GM12873 (cell line): Measurements from ENCODE around the gene PDE6A.

ENCODE experiments used
- TF ChIP-seq, protein P1 (sequence below): IDR thresholded peaks from 2 replicates; pipeline ENCODE4 v1.5.1; 2012; ENCODE audit warnings: low read depth, mild to moderate bottlenecking, moderate library complexity, low read length, control low read depth; ENCODE audit not compliant: insufficient read depth; ENCODE audit errors: missing control alignments

The PDE6A gene

DNA sequence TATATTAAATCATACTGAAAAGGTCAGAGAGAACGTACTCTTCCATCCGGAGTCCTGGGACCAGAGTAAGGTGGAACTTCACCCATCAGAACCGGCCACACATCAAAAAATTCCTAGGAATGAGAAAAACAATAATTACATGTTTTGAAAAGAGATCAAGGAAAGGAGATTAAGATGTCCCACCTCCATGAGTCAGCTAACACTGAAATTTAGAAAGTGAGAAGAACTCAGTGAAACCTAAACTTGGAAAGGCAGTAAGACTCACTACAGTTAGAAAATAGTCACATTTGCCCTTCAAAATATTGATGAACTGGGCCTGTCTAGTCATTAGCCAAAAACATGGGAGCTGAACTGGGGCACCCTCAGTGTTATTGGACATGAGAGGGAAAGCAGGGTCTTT lies 23.0 kb downstream of the PDE6A start:
- TF ChIP-seq, protein P1, sequence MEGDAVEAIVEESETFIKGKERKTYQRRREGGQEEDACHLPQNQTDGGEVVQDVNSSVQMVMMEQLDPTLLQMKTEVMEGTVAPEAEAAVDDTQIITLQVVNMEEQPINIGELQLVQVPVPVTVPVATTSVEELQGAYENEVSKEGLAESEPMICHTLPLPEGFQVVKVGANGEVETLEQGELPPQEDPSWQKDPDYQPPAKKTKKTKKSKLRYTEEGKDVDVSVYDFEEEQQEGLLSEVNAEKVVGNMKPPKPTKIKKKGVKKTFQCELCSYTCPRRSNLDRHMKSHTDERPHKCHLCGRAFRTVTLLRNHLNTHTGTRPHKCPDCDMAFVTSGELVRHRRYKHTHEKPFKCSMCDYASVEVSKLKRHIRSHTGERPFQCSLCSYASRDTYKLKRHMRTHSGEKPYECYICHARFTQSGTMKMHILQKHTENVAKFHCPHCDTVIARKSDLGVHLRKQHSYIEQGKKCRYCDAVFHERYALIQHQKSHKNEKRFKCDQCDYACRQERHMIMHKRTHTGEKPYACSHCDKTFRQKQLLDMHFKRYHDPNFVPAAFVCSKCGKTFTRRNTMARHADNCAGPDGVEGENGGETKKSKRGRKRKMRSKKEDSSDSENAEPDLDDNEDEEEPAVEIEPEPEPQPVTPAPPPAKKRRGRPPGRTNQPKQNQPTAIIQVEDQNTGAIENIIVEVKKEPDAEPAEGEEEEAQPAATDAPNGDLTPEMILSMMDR = no peak

DNA sequence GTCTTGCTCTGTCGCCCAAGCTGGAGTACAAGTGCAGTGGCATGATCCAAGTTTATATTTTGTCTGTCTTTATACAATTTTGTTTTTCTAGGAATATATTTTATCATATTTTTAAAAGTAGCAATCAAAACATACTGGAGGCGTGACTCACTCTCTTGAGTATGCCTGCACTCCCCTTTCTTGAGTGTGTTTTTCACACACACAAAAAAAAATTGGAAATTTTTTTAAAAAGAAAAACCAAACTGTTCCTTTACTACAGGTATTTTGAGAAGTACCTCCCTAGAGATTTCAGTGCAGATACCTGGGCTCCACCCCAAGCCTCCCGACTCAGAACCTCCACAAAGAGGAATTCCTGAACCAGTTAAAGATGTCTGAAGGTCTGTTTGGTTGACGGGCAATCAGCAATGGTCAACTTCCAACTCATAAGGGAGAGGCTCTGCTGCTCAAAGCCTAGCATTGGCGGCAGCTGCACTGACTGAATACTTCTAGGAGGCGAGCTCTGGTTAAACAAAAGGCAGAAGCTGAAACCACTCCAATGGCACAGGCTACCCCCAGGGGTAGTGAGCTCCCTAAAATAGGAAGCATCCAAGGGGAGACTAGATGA lies 27.4 kb downstream of the PDE6A start:
- TF ChIP-seq, protein P1 = no peak

DNA sequence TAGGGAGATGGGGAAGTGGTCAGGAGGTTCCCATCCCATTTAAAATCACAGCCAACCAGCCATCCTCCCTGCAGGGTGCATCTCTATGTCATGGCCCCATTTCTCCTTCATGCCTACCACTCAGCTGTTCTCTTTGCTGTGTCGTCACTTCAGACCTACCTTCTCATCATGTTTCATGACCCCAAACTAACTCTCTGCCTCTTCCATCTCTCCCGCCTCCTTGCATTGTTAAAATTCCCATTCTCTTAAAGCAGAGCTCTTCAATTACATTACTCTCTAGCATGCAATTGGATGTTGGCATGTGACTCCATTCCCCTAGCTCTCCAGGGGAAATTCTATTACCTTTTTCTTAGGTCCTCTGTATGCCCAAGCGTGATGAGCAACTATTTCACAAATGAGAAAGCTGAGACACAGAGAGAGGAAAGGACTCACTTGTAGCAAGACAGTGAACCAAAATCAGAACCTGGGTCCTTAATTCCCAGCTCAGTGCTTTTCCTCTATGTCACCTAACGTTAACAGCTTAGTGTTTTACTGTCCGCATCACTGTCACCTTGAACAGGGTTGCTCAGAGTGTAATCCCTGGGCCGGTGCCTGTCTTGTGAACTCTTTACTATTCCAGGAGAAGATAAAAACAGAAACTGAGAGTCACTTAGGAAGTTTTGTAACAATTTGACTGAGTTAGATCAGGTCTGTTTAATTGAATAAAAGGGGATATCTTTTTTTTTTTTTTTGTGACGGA lies 28.1 kb downstream of the PDE6A start:
- TF ChIP-seq, protein P1 = no peak

DNA sequence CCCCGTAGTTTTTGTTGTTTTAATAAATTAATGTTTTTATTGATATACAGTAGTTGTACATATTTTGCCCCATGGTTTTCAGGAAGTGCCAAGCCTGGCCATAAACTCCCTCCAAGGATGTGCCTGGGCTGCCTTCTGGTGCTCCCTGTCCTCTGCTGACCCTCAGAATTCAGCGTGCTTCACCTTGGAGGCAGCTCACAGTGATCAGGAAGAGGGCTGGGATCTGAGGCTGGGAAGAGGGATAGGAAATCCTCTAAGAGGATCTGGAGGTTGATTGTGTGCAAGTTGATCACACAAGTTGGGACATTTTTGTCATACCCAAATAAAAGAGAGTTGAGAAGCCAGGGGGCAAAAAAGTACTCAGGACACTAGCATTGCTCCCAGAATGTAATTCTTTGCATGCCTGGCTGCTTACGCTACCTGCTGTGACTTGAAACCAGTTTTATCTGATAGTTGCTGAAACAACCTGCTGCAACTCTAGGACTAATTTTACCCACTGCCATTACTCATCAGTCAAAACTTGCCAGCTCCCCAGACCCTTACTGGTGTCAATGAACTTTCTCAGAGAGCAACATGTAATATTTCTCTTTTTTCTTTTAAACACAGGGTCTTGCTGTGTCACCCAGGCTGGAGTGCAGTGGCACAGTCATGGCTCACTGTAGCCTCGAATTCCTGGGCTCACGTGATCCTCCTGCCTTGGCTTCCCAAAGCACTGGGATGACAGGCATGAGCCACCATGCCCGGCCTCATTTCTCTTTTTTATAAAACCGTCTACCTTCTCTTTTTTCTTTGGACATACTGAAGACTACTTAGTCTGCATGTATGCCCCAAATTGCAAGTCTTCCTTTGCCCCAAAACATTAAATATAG lies 29.0 kb downstream of the PDE6A start:
- TF ChIP-seq, protein P1 = no peak

DNA sequence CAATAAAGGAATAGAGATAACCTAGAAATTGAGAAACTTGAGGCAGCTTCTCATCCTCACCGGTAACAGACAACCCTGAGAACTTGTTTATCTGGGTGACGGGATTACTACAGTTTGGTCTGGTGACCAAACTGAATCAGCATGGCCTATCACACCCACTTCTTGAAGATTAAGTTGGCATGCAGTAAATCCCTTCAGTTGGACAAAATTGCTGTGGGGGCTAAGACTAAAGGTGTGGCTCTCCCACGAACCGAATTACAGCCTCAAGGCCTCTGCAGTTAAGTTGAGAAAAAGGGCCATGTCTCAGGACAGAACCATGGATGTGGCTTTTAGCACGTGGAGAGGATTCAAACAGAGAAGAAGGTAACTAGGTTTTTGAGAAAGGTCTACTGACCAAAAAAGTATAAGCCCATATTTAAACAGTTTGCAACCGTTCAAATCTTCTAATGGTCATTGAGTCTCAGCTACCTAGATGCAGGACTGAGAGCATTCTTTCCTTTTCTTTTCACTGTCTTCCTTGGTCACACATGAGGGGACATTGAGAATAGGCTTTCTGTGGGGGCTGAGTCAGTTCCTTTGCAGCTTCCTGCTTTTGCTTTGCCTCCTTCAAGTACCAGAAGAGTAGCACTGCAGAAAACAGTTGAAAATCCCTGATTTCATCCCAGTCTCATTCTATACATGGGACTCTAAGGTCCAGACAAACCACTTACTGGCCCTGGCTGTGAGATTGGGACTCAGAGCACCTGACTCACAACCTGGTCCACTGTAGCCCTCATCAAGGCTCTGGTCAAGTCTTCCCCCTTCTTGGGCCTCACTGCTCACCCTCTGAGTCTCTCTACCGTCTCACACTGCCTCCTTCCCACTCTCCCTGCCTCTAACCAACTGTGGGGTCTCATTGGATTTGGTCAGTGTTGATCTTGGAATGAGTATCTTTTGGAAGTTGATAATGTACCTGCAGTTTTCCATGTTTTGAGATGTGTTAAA lies 30.9 kb downstream of the PDE6A start:
- TF ChIP-seq, protein P1 = no peak

DNA sequence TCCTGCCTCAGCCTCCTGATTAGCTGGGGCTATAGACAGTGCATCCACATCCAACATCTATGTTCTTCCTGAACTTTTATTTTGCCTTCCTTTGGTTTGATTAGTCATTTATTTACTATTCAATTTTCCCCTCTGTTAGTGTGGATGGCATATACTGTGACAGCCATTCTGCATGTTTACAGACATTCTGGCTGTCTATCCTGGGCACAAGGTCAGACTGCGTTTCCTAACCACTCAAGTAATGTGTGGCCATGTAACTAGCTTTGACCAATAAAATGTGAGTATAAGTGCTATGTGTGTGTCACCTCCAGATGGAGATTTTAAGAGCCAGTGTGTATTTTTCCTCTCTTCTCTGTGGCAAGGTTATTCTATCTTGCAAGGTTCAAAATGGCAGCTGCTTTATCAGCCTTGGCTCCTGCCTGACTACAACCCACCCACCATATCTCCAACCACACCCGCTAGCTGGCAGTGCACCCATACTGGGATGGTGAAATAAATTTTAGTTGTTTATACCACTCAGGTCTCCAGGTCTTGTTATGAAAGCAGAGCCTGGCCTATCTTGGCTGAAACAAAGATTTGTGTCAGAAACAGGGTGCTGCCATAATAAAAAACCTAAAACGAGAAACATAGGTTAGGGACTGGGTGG lies 32.2 kb downstream of the PDE6A start:
- TF ChIP-seq, protein P1 = no peak
